Osteocyte (in vitro differentiated cells): ENCODE measurements around the gene FLAD1. TPM values are rescaled to one million over a fixed set of nuclear protein-coding genes. Genes with fewer than 3 reads are reported as not detected.

Source experiments
- DNase-seq: peaks from one replicate; pipeline ENCODE4 v3.0.0; 2021; ENCODE audit warnings: mixed read lengths; ENCODE audit not compliant: unreplicated experiment; ENCODE audit errors: extremely low spot score
- H3K27ac Mint-ChIP-seq: one replicate; pipeline ENCODE4 v1.8.0; 2021; ENCODE audit warnings: mild to moderate bottlenecking, mixed read lengths; ENCODE audit not compliant: unreplicated experiment
- H3K27me3 Mint-ChIP-seq: one replicate; pipeline ENCODE4 v1.8.0; 2021; ENCODE audit warnings: mixed read lengths; ENCODE audit not compliant: unreplicated experiment
- H3K36me3 Mint-ChIP-seq: one replicate; pipeline ENCODE4 v1.8.0; 2021; ENCODE audit warnings: mixed read lengths; ENCODE audit not compliant: unreplicated experiment
- H3K4me1 Mint-ChIP-seq: one replicate; pipeline ENCODE4 v1.8.0; 2021; ENCODE audit warnings: mixed read lengths; ENCODE audit not compliant: unreplicated experiment
- H3K4me3 Mint-ChIP-seq: one replicate; pipeline ENCODE4 v1.8.0; 2021; ENCODE audit warnings: mild to moderate bottlenecking, moderate library complexity, mixed read lengths; ENCODE audit not compliant: unreplicated experiment
- H3K9me3 Mint-ChIP-seq: one replicate; pipeline ENCODE4 v1.8.0; 2021; ENCODE audit warnings: mixed read lengths; ENCODE audit not compliant: unreplicated experiment
- CTCF ChIP-seq: fragments of 200-600 bp; sonication (generic); IDR thresholded peaks from 2 replicates; pipeline ENCODE4 v1.5.0; 2021; ENCODE audit warnings: antibody characterized with exemption, mild to moderate bottlenecking, moderate library complexity
- total RNA-seq: library from RNA; stranded (reverse); gene quantifications from 2 replicates; pipeline ENCODE4 v1.2.1, GENCODE V29; 2021

Gene FLAD1
- total RNA-seq, 1 donor from 2014 or later: 31.2 TPM

GRCh38 chr1:155029513-155030242, 46.5 kb downstream of the FLAD1 start:
- Mint-ChIP-seq H3K4me3 (no peak overlapping the region), H3K9me3 (no peaks in the 10 kb centered on the region), H3K27ac (no peak overlapping the region), H3K4me1 (no peaks in the 10 kb centered on the region), H3K36me3 (no peaks in the 10 kb centered on the region), H3K27me3 (no peaks in the 10 kb centered on the region)
- no peak for TF ChIP-seq CTCF
- no peak for DNase-seq

- TF ChIP-seq CTCF: no peak
- Mint-ChIP-seq H3K27me3 (no peaks in the 10 kb centered on the region), H3K27ac (no peak overlapping the region), H3K4me3 (no peak overlapping the region), H3K9me3 (no peaks in the 10 kb centered on the region), H3K36me3 (no peaks in the 10 kb centered on the region), H3K4me1 (no peaks in the 10 kb centered on the region)
- DNase-seq: no peak
Measured at GRCh38 chr1:155030243-155030795, 47.2 kb downstream of the FLAD1 start.

- DNase-seq: no peak
- TF ChIP-seq CTCF: no peak
- no peak overlapping the region for H3K27ac Mint-ChIP-seq
- H3K36me3 Mint-ChIP-seq: no peaks in the 10 kb centered on the region
- H3K9me3 Mint-ChIP-seq: no peaks in the 10 kb centered on the region
- no peaks in the 10 kb centered on the region for H3K4me1 Mint-ChIP-seq
- H3K4me3 Mint-ChIP-seq: no peak overlapping the region
- H3K27me3 Mint-ChIP-seq: no peaks in the 10 kb centered on the region
Measured at GRCh38 chr1:155030899-155031298, 47.8 kb downstream of the FLAD1 start.

DNA sequence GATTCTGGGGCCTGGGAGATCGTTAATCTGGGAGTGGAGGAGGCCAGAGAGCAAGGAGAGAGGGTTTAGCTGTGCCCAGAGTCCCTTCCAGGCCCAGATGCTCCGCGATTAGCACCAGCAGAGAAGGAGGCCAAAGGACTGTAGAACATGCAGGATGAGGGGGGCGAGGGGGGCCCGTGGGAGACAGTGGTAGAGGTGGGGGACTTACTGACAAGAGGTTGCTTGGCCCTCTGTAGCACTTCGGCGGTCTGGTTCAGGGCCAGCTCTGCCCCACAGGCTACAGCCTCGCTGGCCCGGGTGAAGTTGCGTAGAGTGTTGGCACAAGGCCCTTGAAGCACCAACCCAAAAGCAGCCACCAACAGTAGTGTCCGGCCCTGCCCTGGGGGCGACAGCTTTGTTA, 49.7 kb downstream of the FLAD1 start:
- no peak overlapping the region for H3K4me3 Mint-ChIP-seq
- no peak overlapping the region for H3K27ac Mint-ChIP-seq
- TF ChIP-seq CTCF: no peak
- H3K4me1 Mint-ChIP-seq: no peaks in the 10 kb centered on the region
- DNase-seq: no peak
- no peaks in the 10 kb centered on the region for H3K36me3 Mint-ChIP-seq
- H3K27me3 Mint-ChIP-seq: no peaks in the 10 kb centered on the region
- no peaks in the 10 kb centered on the region for H3K9me3 Mint-ChIP-seq

DNA sequence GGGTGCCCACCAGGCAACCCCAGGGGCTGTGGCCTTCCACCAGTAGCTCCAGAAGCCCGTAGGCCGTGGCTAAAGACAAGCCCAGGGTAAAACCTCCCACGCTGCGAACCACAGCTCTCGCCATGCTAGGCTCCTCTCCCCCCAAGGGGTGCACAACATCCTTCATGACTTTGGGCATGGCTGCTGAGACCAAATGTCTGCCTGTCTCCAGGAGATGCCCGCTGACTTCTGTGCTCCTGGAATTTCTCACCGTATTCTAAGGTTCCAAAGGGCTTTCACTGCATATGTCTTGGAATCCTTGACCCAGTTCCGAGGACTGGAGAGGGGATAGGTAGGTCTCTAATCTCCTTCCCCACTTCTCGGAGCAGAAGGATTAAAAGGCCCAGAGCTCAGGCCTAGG, 50.4 kb downstream of the FLAD1 start, which contains the start of the genes DCST1 and DCST2:
Gene DCST1 (plus strand): TSS at position 301 of the 400 bp plus-strand sequence. CDS start 213 bp downstream, outside the sequence.
Gene DCST2 (minus strand): TSS at position 258 of the 400 bp plus-strand sequence. CDS start 80 bp downstream, at position 178.
- H3K27me3 Mint-ChIP-seq: no peaks in the 10 kb centered on the region
- no peak for DNase-seq
- H3K4me3 Mint-ChIP-seq: no peak within 1 kb of the TSS
- no peaks in the 10 kb centered on the region for H3K4me1 Mint-ChIP-seq
- no peaks in the 10 kb centered on the region for H3K36me3 Mint-ChIP-seq
- no peak within 1 kb of the TSS for H3K27ac Mint-ChIP-seq
- no peak for TF ChIP-seq CTCF
- H3K9me3 Mint-ChIP-seq: no peaks in the 10 kb centered on the region
